Fibroblast of upper back skin (primary cell): ENCODE results near the gene SMPD3.

Experiments used
- DNase-seq: peaks from one replicate; pipeline ENCODE4 v3.0.0-alpha.2; 2013

The SMPD3 gene

GRCh38 chr16:68379472-68380347, 68.6 kb downstream of the SMPD3 start:
- no peak for DNase-seq

GRCh38 chr16:68378436-68379415, 69.6 kb downstream of the SMPD3 start:
- DNase-seq, result no peak

DNA sequence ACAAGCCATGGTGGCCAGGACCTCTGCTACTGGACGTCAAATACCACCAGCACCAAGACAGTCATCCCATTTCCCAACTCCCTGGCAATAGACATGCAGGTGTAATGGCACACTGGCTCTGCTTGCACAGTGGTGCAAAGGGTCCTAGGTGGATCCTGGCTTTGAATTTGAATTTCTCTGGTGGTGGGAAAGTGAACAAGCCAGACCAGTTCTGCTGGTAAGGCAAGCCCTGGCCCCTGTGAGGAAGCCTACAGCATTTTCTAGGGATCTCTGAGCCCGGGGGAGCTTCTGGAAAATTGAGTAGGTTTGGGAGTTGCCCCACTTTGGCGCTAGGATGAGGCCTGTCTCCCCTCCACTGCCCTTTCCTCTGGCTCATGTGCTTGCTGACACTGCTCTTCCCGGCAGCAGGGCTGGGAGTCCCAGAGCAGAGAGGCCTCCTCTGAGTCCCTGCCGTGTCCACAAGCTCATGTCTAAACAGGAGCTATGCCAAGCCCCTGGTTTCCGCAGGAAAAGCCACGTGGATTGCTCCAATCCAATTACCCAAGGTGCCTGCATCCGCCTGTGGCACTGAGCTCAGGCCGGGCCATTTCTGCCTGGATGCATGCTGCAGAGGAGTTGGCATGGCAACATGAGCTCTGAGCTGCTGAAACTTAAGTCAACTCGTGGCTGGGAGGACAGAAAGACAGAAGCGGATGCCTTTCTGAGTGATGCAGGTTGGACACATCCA, 70.5 kb downstream of the SMPD3 start:
- DNase-seq, result no peak

- DNase-seq, result no peak
Measured at GRCh38 chr16:68377221-68377620, 71.1 kb downstream of the SMPD3 start.

DNA sequence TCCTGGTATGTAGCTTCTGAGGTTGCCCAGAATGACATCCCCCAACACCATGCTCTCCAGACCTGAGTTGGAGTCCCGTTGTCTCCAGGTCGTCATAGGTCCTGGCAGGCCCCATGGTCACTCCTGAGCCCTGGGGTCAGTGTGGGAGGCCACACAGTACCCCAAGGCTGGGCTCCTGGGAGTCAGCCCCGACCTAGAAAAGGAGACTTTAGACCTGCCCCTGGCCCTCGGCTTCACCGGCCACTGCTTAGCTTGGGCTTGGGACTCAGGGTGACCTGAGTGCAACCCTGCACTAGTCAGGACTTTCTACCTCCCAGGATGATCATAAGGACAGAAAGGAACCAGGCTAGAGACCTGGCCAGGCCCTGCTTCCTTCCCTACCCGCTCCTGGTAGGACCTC, 71.7 kb downstream of the SMPD3 start:
- no peak for DNase-seq

GRCh38 chr16:68375801-68376536, 72.3 kb downstream of the SMPD3 start:
- no peak for DNase-seq

- no peak for DNase-seq
Measured at GRCh38 chr16:68374961-68375660, 73.2 kb downstream of the SMPD3 start.

- DNase-seq, result no peak
Measured at GRCh38 chr16:68374246-68374805, 74.0 kb downstream of the SMPD3 start.

DNA sequence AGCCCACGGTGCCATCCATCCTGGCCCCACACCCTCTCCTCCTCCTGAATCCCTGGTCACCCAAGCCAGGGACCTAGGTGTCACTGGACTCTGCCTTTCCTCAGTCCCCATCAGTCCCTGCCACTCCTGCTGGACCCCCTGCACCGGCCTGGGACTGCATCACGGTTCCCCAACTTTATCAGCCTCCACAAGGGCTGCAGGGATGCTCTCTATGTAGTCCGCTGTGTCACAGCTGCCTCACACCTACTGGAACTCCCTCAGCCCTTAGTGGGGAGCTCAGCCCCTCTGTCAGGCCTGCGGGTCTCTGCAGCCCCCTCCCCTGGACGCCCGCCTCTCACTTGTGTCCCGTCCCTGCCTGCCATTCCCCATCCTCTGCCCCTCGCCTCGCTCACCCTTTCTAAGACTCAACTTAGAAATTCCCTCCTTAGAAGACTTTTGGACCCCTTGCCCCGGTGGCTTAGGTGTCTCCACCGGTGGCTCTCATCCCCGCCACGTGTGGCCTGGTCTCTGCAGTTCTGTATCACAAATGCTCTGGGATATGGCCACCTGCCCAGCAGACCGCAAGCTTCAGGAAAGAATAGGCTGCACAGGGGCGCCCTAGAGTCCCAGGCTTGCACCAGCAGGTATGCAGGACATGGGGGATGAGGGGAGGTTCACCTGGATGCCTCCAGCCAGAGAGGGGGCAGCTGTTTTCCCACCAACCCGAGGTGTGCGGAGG, 74.6 kb downstream of the SMPD3 start:
- DNase-seq, result no peak

- no peak for DNase-seq
Measured at GRCh38 chr16:68372806-68373205, 75.5 kb downstream of the SMPD3 start.

- no peak for DNase-seq
Measured at GRCh38 chr16:68372381-68372720, 76.0 kb downstream of the SMPD3 start.

- DNase-seq, result no peak
Measured at GRCh38 chr16:68371706-68372380, 76.5 kb downstream of the SMPD3 start.

DNA sequence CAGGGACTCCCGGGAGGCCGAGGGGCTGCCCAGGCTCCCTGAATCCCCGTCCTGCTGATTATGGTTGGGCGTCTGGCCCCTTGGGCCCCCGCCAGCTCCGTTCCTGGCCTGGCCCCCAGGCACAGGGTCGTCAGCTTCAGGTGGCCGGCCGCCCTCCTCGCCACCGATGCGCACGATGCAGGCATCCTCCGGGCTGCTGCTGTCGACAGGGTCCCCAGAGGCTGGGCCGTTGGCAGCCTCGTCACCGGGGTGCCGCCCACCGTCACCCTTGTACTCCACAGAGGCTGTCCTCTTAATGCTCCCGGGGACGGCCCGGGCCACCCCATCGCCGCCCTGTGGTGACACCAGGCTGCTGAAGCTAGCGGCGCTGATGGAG, 77.0 kb downstream of the SMPD3 start:
- DNase-seq, result no peak

DNA sequence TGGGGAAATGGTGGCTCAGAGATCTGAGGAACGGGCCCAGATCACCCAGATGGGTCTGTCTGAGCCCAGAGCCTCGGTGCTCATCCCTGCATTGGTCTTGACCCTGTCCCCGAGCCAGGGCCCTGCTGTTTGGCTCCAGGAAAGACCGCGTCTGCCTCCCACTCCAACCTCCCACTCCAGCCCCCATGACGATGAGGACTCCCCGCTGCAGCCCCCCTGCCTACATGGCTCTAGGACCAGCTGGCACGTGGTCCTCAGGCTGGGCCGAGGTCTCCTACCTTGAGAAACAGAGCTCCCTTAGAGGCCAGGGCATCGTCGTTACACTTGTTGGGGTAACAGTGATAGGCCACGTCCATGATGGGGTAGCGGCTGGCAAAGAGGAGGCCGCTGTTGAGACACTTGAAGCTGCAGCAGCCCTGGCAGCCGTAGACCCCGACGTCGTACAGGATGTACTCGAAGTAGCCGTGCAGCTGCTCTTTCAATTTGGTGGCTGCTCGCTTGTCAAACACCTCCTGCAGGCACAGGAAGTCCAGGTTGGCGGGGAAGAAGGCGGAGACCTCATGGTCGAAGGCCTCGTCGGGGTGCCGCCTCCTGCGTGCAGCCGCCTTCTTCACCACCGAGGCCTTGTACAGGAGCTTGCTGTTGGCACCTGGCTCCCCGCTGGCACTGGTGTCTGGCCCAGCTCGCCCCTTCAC, 77.6 kb downstream of the SMPD3 start:
- no peak for DNase-seq

DNA sequence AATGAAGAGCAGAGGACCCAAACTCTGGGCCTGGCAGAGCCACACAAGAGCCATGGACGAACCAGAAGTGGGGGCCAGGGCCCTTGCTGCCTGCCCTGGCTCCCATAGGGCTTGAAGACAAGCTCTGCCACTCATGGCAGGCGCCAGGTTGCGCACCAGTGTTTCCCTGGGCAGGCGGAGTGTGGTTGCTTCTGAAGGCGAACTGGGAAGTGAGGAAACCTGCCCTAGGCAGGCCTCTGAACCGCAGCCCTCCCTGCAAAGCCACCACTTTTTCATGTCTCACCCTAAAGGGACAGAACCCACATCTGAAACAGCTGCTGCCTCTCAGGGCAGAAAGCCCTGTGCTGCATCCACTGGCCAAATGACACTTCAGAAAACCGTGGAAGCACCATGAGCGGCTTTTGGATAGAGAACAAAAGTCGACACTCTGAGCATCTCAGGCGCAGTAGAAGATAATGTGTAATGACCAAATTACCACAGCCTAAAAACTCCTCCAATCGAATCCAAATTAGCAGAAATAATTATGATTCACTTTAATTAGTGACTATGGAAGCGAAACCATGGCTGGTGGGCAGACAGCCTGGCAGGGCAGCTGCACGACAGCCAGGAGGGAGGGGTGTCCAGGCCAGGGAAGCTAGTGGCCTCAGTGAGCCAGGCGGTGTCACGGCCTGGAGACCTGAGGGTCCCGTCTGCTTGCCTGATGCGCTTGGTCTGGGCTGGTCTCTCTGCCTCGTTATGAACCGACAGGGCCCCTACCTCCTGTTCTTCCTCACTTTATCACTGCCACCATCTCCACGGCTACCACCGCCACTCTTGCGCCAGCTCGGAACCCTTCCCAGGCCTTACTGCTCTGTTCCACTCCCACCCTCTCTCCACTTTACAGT, 78.4 kb downstream of the SMPD3 start:
- no peak for DNase-seq

DNA sequence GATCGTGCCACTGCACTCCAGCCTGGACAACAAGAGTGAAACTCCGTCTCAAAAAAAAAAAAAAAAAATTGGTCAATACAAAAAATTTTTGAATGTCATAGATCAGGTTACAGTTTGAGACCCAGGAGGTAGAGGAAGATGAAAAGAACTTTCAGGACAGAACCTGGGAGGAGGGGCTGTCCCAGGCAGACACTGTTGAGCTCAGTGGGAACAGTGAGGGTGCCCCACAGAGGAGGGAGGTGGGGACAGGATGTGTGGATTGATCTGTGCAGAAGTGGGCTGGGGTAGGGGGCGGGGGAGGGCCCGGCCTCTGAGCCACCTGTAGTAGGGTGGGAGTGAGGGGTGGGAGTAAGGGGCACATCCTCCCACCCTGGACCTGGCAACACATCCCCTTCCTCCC, 79.1 kb downstream of the SMPD3 start:
- no peak for DNase-seq

DNA sequence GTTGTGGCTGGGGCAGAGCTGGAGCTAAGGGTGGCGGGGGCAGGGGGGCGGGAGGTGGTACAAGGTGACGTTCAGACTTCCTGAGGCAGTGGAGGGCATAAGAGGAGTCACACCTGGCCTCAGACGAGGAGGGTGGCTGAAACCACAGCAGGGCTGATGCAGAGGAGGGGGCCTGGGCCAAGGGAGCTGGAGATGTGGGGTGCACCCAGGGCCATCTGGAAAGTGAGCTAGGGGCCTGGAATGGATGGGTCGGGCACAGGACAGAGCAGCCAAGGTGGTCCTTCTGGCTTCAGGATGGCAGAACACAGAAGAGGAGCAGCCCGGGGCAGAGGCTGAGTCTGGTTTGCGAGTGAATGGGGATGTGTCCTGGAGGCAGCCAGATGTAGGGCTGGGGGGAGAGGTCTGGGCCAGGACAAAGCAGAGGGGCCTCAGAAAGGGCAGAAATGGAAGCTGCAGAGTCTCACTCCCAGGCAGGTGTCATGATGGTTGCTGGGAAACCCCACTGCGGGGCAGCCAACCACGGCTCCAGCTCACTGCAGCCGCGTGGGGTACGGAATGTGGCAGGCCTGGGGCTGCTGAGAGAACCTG, 79.9 kb downstream of the SMPD3 start:
- no peak for DNase-seq

DNA sequence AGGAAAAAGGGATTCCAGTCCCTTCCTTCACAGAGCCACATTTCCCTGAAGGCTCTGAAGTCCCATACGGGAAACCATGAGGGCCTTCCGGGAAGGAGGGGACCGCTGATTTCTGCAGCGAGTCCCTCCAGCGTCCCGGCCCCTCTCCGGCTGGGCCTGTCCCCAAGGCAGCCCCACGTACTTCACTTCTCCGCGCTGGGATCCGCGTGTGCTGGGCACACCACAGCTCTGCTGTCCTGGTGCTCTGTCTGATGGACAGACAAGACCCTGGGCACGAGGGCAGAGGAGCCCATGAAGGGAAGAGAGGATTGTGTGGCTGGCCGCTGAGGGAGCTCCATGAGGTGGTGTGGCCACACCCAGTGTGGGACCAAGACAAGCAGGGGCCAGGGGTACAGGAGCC, 80.4 kb downstream of the SMPD3 start:
- no peak for DNase-seq
